ENCODE measurements around the gene LIN9.
A peak's percentile ranks its signal among the peaks of the same experiment; 100 is the strongest.
"Not testable (repeated sequence)": the region's sequence is repeated elsewhere in the genome, so short reads cannot be mapped to it uniquely, and the experiment has no call there.

Gene LIN9

DNA sequence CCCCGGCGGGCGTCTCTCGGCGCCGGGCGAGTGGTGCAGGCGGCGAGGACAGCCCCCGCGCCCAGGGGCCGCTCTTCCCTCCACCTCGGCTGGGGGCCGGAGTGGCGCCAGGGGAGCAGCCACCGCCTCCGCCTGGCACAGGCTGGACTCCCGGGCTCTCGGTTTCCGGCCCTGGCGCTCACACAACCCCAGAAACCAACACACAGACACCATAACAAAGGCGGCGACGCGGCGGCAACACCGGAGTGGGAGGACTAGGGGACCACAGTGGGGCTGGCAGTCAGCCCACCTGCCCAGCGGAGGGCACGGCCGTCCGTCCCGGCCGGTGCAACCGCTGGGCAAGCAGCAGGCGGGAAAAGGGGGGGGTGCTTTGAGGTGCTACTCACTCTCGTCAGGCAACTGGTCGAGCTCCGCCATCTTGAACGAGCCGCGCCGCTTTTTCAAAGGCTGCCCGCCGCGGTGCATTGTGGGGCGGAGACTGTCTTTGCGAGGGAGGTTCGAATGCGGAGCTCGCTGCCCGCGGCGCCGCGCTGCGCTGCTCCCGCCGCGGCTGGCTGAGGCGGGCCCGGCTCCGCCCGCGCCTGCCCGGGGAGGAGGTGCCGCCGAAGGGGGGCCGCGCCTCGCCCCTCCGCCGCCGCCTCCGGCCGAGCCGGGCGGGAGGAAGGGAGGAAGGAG is at the start of gene LIN9:
Gene LIN9 (minus strand): TSS at position 442 of the 675 bp plus-strand sequence. CDS start 25 bp downstream, at position 417.
- DNase-seq (ENCODE audit: low spot score), result peak; percentile 87

- DNase-seq (ENCODE audit: low spot score), result no peak
Measured at GRCh38 chr1:226357416-226357815, 48.5 kb upstream of the LIN9 start.

- DNase-seq (ENCODE audit: low spot score), result peak; percentile 49
Measured at GRCh38 chr1:226355669-226356551, 46.9 kb upstream of the LIN9 start.

DNA sequence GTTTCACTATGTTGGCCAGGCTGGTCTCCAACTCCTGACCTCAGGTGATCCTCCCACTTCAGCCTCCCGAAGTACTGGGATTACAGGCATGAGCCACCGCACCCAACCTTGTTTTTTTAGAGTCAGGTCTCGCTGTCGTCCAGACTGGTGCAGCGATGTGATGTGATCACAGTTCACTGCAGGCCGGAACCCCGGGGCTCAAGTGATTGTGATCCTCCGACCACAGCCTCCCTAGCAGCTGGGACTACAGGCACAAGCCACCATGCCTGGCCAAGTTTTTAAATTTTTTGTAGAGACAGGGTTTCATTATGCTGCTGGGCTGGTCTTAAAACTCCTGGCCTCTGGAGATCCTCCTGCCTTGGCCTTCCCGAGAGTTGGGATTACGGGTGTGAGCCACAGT is 46.1 kb upstream of the LIN9 start:
- DNase-seq (ENCODE audit: low spot score), result no peak

- DNase-seq (ENCODE audit: low spot score), result no peak
Measured at GRCh38 chr1:226353698-226354525, 44.9 kb upstream of the LIN9 start.

- no peak for DNase-seq (ENCODE audit: low spot score)
Measured at GRCh38 chr1:226351709-226352108, 42.7 kb upstream of the LIN9 start.

- no peak for DNase-seq (ENCODE audit: low spot score)
Measured at GRCh38 chr1:226350519-226350865, 41.5 kb upstream of the LIN9 start.

- no peak for DNase-seq (ENCODE audit: low spot score)
Measured at GRCh38 chr1:226349801-226350518, 41.0 kb upstream of the LIN9 start.

GRCh38 chr1:226349081-226349480 is 40.1 kb upstream of the LIN9 start:
- DNase-seq (ENCODE audit: low spot score), result no peak

DNA sequence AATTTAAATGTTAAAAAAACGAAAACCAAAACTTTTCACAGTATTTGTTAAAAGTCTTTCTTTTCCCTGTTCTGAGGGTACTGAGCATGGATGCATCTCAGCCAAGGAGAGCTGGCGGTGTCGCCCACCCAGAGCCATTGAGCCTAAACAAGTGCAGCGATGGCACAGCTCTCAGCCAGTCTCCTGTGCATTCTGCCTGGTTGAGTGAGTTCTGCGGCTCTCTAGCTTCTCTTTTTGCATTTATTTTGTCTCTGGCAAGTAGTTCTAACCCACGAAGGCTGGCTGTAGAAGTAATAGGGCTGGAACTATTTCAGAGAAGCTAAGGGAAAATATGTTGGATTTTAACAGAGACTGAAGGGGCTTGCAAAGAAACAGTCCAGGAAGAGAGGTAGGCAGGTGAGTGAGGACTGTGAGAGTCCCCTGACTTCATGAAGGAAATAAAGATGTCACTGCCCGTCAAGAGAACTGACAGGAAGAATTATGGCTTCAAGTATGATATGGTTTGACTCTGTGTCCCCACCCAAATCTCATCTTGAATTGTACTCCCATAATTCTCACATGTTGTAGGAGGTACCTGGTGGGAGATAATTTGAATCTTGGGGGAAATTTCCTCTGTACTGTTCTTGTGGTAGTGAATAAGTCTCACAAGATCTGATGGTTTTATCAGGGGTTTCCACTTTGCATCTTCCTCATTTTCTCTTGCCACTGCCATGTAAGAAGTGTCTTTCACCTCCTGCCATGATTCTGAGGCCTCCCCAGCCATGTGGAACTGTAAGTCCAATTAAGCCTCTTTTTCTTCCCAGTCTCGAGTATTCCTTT is 35.7 kb upstream of the LIN9 start:
- DNase-seq (ENCODE audit: low spot score), result no peak

GRCh38 chr1:226342656-226343055 is 33.7 kb upstream of the LIN9 start:
- DNase-seq (ENCODE audit: low spot score), result no peak

- not testable (repeated sequence) for DNase-seq (ENCODE audit: low spot score)
Measured at GRCh38 chr1:226340111-226340510, 31.1 kb upstream of the LIN9 start.

DNA sequence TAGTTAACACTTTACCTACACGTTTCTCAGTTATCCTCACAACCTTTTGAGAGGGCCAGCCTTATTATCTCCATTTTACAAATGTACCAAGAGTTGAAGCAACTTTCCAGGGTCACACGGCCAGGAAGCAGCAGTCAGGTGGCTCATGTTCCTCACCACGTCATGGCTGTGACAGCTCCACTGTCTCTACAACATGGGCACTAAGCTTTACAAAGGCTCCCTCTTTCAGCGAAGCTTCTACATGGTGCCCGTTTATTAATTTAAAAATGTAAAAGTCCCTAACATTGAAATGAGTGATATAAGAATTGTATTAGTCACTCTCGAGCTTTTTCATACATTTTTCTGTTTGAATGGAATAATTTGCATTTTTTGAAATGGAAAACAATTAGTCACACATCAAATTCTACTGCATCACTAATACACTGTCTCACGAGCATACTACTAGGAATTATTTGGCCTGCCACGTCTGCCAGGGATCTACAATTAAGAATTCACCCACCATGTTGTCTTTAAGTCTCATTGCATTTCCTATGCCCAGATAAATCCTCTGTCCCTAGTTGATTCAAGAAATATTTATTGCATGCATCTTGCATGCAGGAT is 28.4 kb upstream of the LIN9 start:
- no peak for DNase-seq (ENCODE audit: low spot score)

DNA sequence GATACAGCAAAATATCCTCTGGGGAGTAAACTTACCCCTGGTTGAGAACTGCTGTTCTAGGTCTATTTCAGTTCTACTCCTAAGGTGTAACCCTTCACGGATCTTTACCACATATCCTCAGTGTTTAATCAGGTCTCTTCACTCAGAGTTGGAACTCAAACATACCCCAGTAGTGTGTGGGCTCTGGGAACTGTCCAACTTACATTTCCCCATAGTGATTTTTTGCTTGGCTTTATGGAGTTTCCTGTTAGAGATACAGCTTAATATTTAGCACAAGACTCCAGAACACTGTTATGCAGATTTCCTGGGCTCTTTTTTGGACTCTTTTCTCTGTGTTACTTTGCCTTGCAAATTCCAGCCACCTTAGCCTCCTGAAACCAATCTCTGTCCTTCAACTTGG is 26.7 kb upstream of the LIN9 start:
- DNase-seq (ENCODE audit: low spot score), result no peak

- DNase-seq (ENCODE audit: low spot score), result no peak
Measured at GRCh38 chr1:226332947-226333346, 24.0 kb upstream of the LIN9 start.

DNA sequence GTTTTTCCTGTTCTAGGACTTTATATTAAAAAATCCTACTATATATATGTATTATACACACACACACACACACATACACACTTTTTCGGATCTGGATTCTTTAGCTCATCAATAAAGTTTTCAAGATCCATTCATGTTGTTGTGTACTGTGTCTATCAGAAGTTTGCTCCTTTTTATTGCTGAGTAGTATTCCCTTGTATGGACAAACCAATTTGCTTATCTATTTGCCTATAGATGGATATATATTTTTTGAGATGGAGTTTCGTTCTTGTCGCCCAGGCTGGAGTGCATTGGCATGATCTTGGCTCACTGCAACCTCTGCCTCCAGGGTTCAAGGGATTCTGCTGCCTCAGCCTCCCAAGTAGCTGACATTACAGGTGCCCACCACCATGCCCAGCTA is 20.3 kb upstream of the LIN9 start:
- DNase-seq (ENCODE audit: low spot score), result no peak

DNA sequence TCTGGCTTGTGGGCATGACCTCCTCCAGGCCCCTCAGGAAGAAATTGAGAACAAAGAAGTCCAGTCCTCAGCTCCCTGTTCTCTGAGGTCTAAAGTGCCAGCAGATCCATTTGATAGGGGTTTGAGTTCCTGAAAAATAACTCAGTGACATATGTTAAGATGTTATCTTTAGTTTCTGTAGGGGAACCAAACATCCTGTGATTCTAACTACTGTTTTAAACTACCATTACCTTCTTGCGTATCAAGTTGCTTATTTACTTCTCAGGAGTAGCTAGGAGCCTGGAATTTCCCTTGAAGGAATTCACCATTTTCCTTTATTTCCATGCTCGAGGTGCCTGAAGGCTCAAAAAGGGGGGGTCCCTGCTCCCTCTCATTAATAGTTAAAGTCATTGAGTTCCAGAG is 18.8 kb upstream of the LIN9 start:
- DNase-seq (ENCODE audit: low spot score), result no peak

- DNase-seq (ENCODE audit: low spot score), result no peak
Measured at GRCh38 chr1:226325178-226325577, 16.2 kb upstream of the LIN9 start.

- no peak for DNase-seq (ENCODE audit: low spot score)
Measured at GRCh38 chr1:226324479-226324878, 15.5 kb upstream of the LIN9 start.

GRCh38 chr1:226322986-226323385 is 14.0 kb upstream of the LIN9 start:
- no peak for DNase-seq (ENCODE audit: low spot score)

- no peak for DNase-seq (ENCODE audit: low spot score)
Measured at GRCh38 chr1:226320930-226321329, 12.0 kb upstream of the LIN9 start.
